ENCODE results near the gene VMP1.

DNA sequence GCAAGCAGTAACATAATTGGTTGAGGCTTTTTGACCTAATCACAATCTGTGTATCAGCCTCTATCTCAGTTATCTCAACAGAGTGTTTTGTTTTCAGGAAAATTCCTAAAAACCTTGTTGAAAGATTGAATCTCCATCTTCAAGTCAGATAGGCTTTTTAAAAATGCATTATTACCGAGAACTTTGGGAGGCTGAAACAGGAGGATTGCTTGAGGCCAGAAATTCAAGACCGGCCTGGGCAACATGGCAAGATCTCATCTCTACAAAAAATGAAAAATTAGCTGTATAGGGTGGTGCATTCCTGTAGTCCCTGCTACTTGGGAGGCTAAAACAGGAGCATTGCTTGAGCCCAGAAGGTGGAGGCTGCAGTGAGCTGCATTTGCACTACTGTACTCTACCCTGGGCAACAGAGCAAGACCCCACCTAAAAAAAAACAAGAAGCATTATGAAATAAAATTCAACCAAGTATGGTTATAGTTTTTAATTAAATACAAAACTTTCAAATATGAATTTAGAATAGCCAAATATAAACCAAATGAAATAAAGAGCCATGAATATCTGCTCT is 68.4 kb downstream of the VMP1 start:
- TF ChIP-seq RAD21 (IDR thresholded peaks at IDR 0.05; ENCODE audit: low read depth) (no peak), TAF1 (IDR thresholded peaks at IDR 0.05; ENCODE audit: low read depth) (no peak), YY1 (IDR thresholded peaks at IDR 0.05; ENCODE audit: low read depth) (no peak), TCF12 (IDR thresholded peaks at IDR 0.05; ENCODE audit: low read depth) (no peak), TEAD4 (IDR thresholded peaks at IDR 0.05) (no peak), EGR1 (IDR thresholded peaks at IDR 0.05) (no peak), CEBPB (IDR thresholded peaks at IDR 0.05) (no peak), NFIC (IDR thresholded peaks at IDR 0.05) (no peak), CREB1 (IDR thresholded peaks at IDR 0.05; ENCODE audit: low read depth) (no peak), FOXM1 (IDR thresholded peaks at IDR 0.05; ENCODE audit: borderline replicate concordance, low read depth) (no peak), ZBTB7A (IDR thresholded peaks at IDR 0.05; ENCODE audit: low read depth) (no peak), EP300 (IDR thresholded peaks at IDR 0.05; ENCODE audit: borderline replicate concordance) (no peak)
- TF ChIP-seq, protein P1, sequence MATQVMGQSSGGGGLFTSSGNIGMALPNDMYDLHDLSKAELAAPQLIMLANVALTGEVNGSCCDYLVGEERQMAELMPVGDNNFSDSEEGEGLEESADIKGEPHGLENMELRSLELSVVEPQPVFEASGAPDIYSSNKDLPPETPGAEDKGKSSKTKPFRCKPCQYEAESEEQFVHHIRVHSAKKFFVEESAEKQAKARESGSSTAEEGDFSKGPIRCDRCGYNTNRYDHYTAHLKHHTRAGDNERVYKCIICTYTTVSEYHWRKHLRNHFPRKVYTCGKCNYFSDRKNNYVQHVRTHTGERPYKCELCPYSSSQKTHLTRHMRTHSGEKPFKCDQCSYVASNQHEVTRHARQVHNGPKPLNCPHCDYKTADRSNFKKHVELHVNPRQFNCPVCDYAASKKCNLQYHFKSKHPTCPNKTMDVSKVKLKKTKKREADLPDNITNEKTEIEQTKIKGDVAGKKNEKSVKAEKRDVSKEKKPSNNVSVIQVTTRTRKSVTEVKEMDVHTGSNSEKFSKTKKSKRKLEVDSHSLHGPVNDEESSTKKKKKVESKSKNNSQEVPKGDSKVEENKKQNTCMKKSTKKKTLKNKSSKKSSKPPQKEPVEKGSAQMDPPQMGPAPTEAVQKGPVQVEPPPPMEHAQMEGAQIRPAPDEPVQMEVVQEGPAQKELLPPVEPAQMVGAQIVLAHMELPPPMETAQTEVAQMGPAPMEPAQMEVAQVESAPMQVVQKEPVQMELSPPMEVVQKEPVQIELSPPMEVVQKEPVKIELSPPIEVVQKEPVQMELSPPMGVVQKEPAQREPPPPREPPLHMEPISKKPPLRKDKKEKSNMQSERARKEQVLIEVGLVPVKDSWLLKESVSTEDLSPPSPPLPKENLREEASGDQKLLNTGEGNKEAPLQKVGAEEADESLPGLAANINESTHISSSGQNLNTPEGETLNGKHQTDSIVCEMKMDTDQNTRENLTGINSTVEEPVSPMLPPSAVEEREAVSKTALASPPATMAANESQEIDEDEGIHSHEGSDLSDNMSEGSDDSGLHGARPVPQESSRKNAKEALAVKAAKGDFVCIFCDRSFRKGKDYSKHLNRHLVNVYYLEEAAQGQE (IDR thresholded peaks at IDR 0.05; ENCODE audit: low read depth) = no peak
- TF ChIP-seq, protein P2, sequence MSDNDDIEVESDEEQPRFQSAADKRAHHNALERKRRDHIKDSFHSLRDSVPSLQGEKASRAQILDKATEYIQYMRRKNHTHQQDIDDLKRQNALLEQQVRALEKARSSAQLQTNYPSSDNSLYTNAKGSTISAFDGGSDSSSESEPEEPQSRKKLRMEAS (IDR thresholded peaks at IDR 0.05) = no peak
